Stomach (tissue), 9 donors: ENCODE results near the gene SYNJ2. TPM values are rescaled to one million over a fixed set of nuclear protein-coding genes. Genes with fewer than 3 reads are reported as not detected.

Experiments used
- DNase-seq, 2 donors: peaks; one replicate each; pipeline versions ENCODE4 v3.0.0 to v3.0.0-alpha.2; 2013 to 2019
- H3K27ac ChIP-seq, 5 donors: fragments of 200-600 bp in 4 of 5; sonication (generic) in 4 of 5; one replicate each; pipeline ENCODE4 v1.5.1; 2013 to 2019; ENCODE audit warnings: mild to moderate bottlenecking in 1 of 5, moderate library complexity in 1 of 5
- H3K27me3 ChIP-seq, 3 donors: fragments of 200-600 bp; sonication (generic); one replicate each; pipeline ENCODE4 v1.5.1; 2017 to 2019; ENCODE audit warnings: mixed run types in 1 of 3
- H3K36me3 ChIP-seq, 4 donors: fragments of 200-600 bp; sonication (generic); 1 replicate in 3 of 4; 2 replicates in 1 of 4; pipeline ENCODE4 v1.5.1; 2016 to 2019
- H3K4me1 ChIP-seq, 4 donors: fragments of 200-600 bp; sonication (generic); one replicate each; pipeline ENCODE4 v1.5.1; 2016 to 2019
- H3K4me3 ChIP-seq, 4 donors: fragments of 200-600 bp; sonication (generic) in 3 of 4; one replicate each; pipeline ENCODE4 v1.5.1; 2016 to 2019; ENCODE audit warnings: mild to moderate bottlenecking in 1 of 4
- H3K9me3 ChIP-seq, 4 donors: fragments of 200-600 bp; sonication (generic); one replicate each; pipeline ENCODE4 v1.5.1; 2016 to 2019
- CTCF ChIP-seq, 7 experiments: fragments of 450-650 bp in 4 of 7; fragments of 200-600 bp in 3 of 7; sonication (generic) in 3 of 7; IDR thresholded peaks; one replicate each; pipeline ENCODE4 v1.5.1; 2016 to 2019; ENCODE audit warnings: antibody characterized with exemption in 7 of 7, control low read depth in 2 of 7, mild to moderate bottlenecking in 1 of 7
- EP300 ChIP-seq: sonication (generic); formaldehyde crosslinking; IDR thresholded peaks from one replicate; pipeline ENCODE4 v1.6.1; 2017; ENCODE audit warnings: antibody characterized with exemption
- POLR2A ChIP-seq, 4 donors: fragments of 450-650 bp; IDR thresholded peaks; one replicate each; pipeline ENCODE4 v1.6.1; 2016; ENCODE audit warnings: antibody characterized with exemption in 4 of 4, control low read depth in 2 of 4, mild to moderate bottlenecking in 1 of 4, moderate library complexity in 1 of 4
- POLR2AphosphoS5 ChIP-seq, 3 donors: sonication (generic); formaldehyde crosslinking; IDR thresholded peaks; one replicate each; pipeline ENCODE4 v1.6.1; 2016; ENCODE audit warnings: antibody characterized with exemption in 3 of 3
- WGBS, 5 donors: extraction: QIAGEN DNeasy Blood & Tissue Kit in 3 of 5; methylation state at CpG; one replicate each; pipeline versions ENCODE4 v1.1.5 to v1.1.7; 2013 to 2018; 5-methylcytosine and 5-hydroxymethylcytosine counted together
- intact Hi-C: fragments of 100-400 bp; cut with DNase I; formaldehyde crosslinking; loops from one replicate; pipeline ENCODE4 v1.15.1; 2023; ENCODE audit warnings: low total_unique reads
- polyA plus RNA-seq, 3 donors: library from polyadenylated mRNA; stranded (reverse); fragments of 200-250 nt; gene quantifications; one replicate each; pipeline ENCODE4 v1.2.3, GENCODE V29; 2013
- total RNA-seq, 5 donors: library from RNA; depleted of rRNA; stranded (reverse); fragments of >200 nt; gene quantifications; one replicate each; pipeline versions ENCODE4 v1.1.0 to v1.2.3, GENCODE V29; 2014 to 2016
- donor health status: healthy with polysubstance abuse.
- donor health status: Bipolar disorder and iron deficiency.
- donor health status: healthy.

Gene SYNJ2
- total and polyA plus RNA-seq, 8 donors = 4.7 to 41.4 (median 14.4) TPM

GRCh38 chr6:158068156-158068892 is 86.7 kb downstream of the SYNJ2 start:
- peak overlapping the region; percentile 62 to 88 (median 78) for H3K27ac ChIP-seq
- 75 to 88% (median 80%) methylated on average over 8 to 10 of the region's 10 CpGs for WGBS, 5 donors

DNA sequence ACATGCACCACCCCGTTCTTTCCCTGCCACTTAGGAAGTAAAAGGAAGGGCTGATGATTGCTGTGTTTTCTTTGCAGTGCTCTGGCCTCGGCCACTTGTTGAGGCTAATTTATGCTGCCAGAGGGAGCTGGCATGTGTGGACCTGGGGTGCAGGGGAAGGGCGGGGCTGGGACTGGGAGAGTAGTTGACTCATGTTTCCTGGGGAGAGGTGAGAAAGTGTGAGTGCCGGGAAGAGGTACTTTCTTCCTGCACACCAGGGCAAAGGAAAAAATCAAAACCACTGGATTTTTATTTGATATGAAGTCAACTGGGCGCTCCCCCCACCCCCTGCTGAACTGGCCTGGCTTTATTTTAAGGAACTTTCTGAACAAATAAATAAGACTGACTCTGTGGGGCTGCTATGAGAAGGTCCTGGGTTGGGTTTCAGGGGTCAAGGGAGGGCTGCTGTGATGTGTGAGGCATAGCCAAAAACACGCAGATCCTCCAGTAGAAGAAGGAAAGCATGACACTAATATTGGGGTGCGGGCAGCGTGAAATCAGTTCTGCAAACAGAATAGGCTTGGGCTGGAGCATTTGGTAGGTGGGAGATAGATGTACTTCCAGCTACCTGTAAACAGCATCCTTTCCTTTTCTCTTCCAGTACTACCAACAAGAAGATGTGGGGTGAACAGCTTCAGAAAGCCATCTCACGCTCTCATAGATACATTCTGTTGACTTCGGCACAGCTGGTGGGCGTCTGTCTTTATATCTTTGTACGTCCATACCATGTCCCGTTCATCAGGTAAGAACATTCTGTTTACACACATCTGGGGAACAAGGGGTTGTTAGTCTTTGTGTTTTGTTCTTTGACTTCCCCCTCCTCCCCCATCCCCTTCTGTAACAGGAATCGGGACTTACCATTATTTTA is 87.5 kb downstream of the SYNJ2 start:
- TF ChIP-seq POLR2A (IDR thresholded peaks at IDR 0.05) (no peak), POLR2AphosphoS5 (IDR thresholded peaks at IDR 0.05) (peak in 2 of 3 donors; percentile 9 to 43)
- Histone ChIP-seq H3K4me3 (no peak overlapping the region), H3K36me3 (peaks cover 13 to 75% (median 64%) of the 10 kb centered on the region in 4 donors), H3K27ac (peak overlapping the region; percentile 62 to 88 (median 78)), H3K9me3 (no peaks in the 10 kb centered on the region), H3K4me1 (peaks cover 0 to 28% (median 11%) of the 10 kb centered on the region in 4 donors), H3K27me3 (no peaks in the 10 kb centered on the region)
- intact Hi-C loops = loop anchor here (10.0 kb wide), 1 partner anchor 94 kb away; no protein-coding TSS in a partner anchor
- DNase-seq = peak; percentile 80 to 81
- WGBS, 5 donors = 54 to 63% (median 61%) methylated on average over 14 of the region's 14 CpGs

More at GRCh38 chr6:158068156-158068892, 86.7 kb downstream of the SYNJ2 start:
- Histone ChIP-seq H3K4me1 (peaks cover 0 to 28% (median 11%) of the 10 kb centered on the region in 4 donors), H3K9me3 (no peaks in the 10 kb centered on the region), H3K36me3 (peaks cover 17 to 80% (median 66%) of the 10 kb centered on the region in 4 donors), H3K27me3 (no peaks in the 10 kb centered on the region), H3K4me3 (no peak overlapping the region)
- no peak for DNase-seq
- intact Hi-C loops = loop anchor here (10.0 kb wide), 1 partner anchor 94 kb away; no protein-coding TSS in a partner anchor
- no peak for TF ChIP-seq POLR2AphosphoS5 (IDR thresholded peaks at IDR 0.05)
- TF ChIP-seq EP300 = no peak
- no peak for TF ChIP-seq POLR2A (IDR thresholded peaks at IDR 0.05)
- TF ChIP-seq CTCF (IDR thresholded peaks at IDR 0.05) = no peak

GRCh38 chr6:158069800-158070195 is 88.1 kb downstream of the SYNJ2 start:
- H3K36me3 ChIP-seq = peaks cover 6 to 74% (median 60%) of the 10 kb centered on the region in 4 donors
- DNase-seq = no peak
- 80 to 91% (median 87%) methylated on average over 6 of the region's 6 CpGs for WGBS, 5 donors

DNA sequence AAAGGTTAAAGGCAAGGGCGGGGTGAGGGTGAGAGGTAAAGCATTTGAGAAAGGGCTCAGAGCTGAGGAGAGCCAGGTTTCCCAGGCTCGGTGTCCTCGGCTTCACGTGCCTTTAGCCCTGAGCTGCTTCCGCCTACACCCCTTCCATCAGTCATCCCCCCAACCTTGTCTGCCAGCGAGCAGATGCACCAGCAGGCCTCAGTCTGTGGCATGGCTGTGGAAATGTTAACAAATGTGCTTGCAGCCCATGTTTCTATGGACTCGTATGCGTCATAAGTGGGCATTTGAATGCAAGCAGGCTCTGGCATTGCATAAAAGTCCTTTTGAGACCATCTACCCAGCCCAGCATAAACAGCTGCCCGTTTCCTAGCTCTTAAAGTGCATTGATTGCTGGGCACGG is 88.8 kb downstream of the SYNJ2 start:
- WGBS, 5 donors = 86 to 97% (median 94%) methylated on average over 10 of the region's 10 CpGs
- H3K27me3 ChIP-seq = no peaks in the 10 kb centered on the region
- DNase-seq = no peak
- intact Hi-C loops = no loop called here
- TF ChIP-seq CTCF (IDR thresholded peaks at IDR 0.05) (no peak), POLR2AphosphoS5 (IDR thresholded peaks at IDR 0.05) (no peak), EP300 (no peak), POLR2A (IDR thresholded peaks at IDR 0.05) (no peak)
- H3K4me3 ChIP-seq = no peak overlapping the region
- peaks cover 0 to 28% (median 11%) of the 10 kb centered on the region in 4 donors for H3K4me1 ChIP-seq
- peaks cover 3 to 68% (median 59%) of the 10 kb centered on the region in 4 donors for H3K36me3 ChIP-seq
- H3K27ac ChIP-seq = peak overlapping the region in 4 of 5 donors; percentile 11 to 86 (median 48)
- H3K9me3 ChIP-seq = no peaks in the 10 kb centered on the region

More at GRCh38 chr6:158069800-158070195, 88.1 kb downstream of the SYNJ2 start:
- no peaks in the 10 kb centered on the region for H3K9me3 ChIP-seq
- TF ChIP-seq EP300 (no peak), POLR2A (IDR thresholded peaks at IDR 0.05) (no peak)
- H3K4me3 ChIP-seq = no peak overlapping the region
- H3K27ac ChIP-seq = peak overlapping the region in 4 of 5 donors; percentile 62 to 88 (median 76)
- intact Hi-C loops = loop anchor here (10.0 kb wide), 1 partner anchor 95 kb away; no protein-coding TSS in a partner anchor
- peaks cover 0 to 28% (median 11%) of the 10 kb centered on the region in 4 donors for H3K4me1 ChIP-seq
- H3K27me3 ChIP-seq = no peaks in the 10 kb centered on the region
